Mesendoderm (in vitro differentiated cells): ENCODE results near the gene SDE2.

Source experiments
- DNase-seq: peaks from one replicate; pipeline ENCODE4 v3.0.0; 2013
- H2AK5ac ChIP-seq: 2 replicates; pipeline ENCODE4 v1.6.1; 2013; ENCODE audit warnings: low read length, inconsistent platforms
- H2BK120ac ChIP-seq: 2 replicates; pipeline ENCODE4 v1.6.1; 2013; ENCODE audit warnings: low read depth, mild to moderate bottlenecking, low read length, moderate library complexity, mixed read lengths
- H2BK15ac ChIP-seq: replicated peaks from 2 replicates; pipeline ENCODE4 v1.6.1; 2013; ENCODE audit warnings: low read depth, mild to moderate bottlenecking, moderate library complexity
- H2BK5ac ChIP-seq: 2 replicates; pipeline ENCODE4 v1.6.1; 2013; ENCODE audit warnings: low read length, inconsistent platforms
- H3K18ac ChIP-seq: 2 replicates; pipeline ENCODE4 v1.6.1; 2013; ENCODE audit warnings: mild to moderate bottlenecking, low read length, mixed read lengths
- H3K23ac ChIP-seq: one replicate; pipeline ENCODE4 v1.6.1; 2013; ENCODE audit warnings: low read length
- H3K27ac ChIP-seq: 2 replicates; pipeline ENCODE4 v1.5.1; 2013; ENCODE audit warnings: low read depth, mild to moderate bottlenecking, inconsistent platforms, low read length, moderate library complexity
- H3K27me3 ChIP-seq: 2 replicates; pipeline ENCODE4 v1.6.1; 2013; ENCODE audit warnings: low read length, control low read depth, mild to moderate bottlenecking, inconsistent platforms; ENCODE audit not compliant: insufficient read depth, poor library complexity
- H3K36me3 ChIP-seq: 2 replicates; pipeline ENCODE4 v1.6.1; 2013; ENCODE audit warnings: low read length, inconsistent platforms; ENCODE audit not compliant: control insufficient read depth, insufficient read depth
- H3K4ac ChIP-seq: one replicate; pipeline ENCODE4 v1.6.1; 2013; ENCODE audit warnings: low read depth, mild to moderate bottlenecking, low read length, moderate library complexity
- H3K4me1 ChIP-seq: 2 replicates; pipeline ENCODE4 v1.6.1; 2013; ENCODE audit warnings: low read depth, low read length, inconsistent platforms; ENCODE audit not compliant: control insufficient read depth
- H3K4me2 ChIP-seq: 2 replicates; pipeline ENCODE4 v1.6.1; 2013; ENCODE audit warnings: low read length
- H3K4me3 ChIP-seq: 2 replicates; pipeline ENCODE4 v1.5.1; 2013; ENCODE audit warnings: mild to moderate bottlenecking, low read length
- H3K56ac ChIP-seq: one replicate; pipeline ENCODE4 v1.6.1; 2013; ENCODE audit warnings: low read length
- H3K79me1 ChIP-seq: 2 replicates; pipeline ENCODE4 v1.6.1; 2013; ENCODE audit warnings: low read length, inconsistent platforms
- H3K79me2 ChIP-seq: 2 replicates; pipeline ENCODE4 v1.6.1; 2013; ENCODE audit warnings: mild to moderate bottlenecking, low read length; ENCODE audit not compliant: control insufficient read depth, insufficient read depth
- H3K9ac ChIP-seq: 2 replicates; pipeline ENCODE4 v1.6.1; 2013; ENCODE audit warnings: low read length, inconsistent platforms
- H4K5ac ChIP-seq: one replicate; pipeline ENCODE4 v1.6.1; 2013; ENCODE audit warnings: low read length
- H4K8ac ChIP-seq: one replicate; pipeline ENCODE4 v1.6.1; 2013; ENCODE audit warnings: low read depth, mild to moderate bottlenecking, control low read depth, low read length, moderate library complexity
- WGBS: extraction: QIAGEN DNeasy Blood & Tissue Kit; methylation state at CpG from one replicate; pipeline ENCODE4 v1.1.7; 2013; ENCODE audit warnings: low lambda C conversion rate, missing lambda C conversion rate; ENCODE audit not compliant: insufficient coverage; ENCODE audit errors: extremely low coverage; 5-methylcytosine and 5-hydroxymethylcytosine counted together

The SDE2 gene

GRCh38 chr1:225990705-225991464 is 8.3 kb downstream of the SDE2 start:
- peaks cover 2% of the 10 kb centered on the region for H3K79me2 ChIP-seq
- no peak overlapping the region for H3K56ac ChIP-seq
- H3K18ac ChIP-seq = no peak overlapping the region
- H3K4ac ChIP-seq = no peak overlapping the region
- no CpG with 5 or more reads among the region's 5 CpGs for WGBS
- H3K36me3 ChIP-seq = peaks cover 1% of the 10 kb centered on the region
- H3K27me3 ChIP-seq = no peaks in the 10 kb centered on the region
- H4K5ac ChIP-seq = no peak overlapping the region
- H2AK5ac ChIP-seq = no peak overlapping the region
- H3K4me3 ChIP-seq = no peak overlapping the region
- H3K23ac ChIP-seq = no peak overlapping the region
- no peak overlapping the region for H3K27ac ChIP-seq
- no peak overlapping the region for H3K9ac ChIP-seq
- H2BK15ac ChIP-seq = no peak overlapping the region
- no peak overlapping the region for H2BK120ac ChIP-seq
- H4K8ac ChIP-seq = no peak overlapping the region
- H3K4me1 ChIP-seq = no peaks in the 10 kb centered on the region
- no peak overlapping the region for H3K4me2 ChIP-seq
- no peak for DNase-seq
- peaks cover 2% of the 10 kb centered on the region for H3K79me1 ChIP-seq
- H2BK5ac ChIP-seq = no peak overlapping the region

GRCh38 chr1:225987491-225988316 is 11.4 kb downstream of the SDE2 start:
- no peaks in the 10 kb centered on the region for H3K79me2 ChIP-seq
- H4K8ac ChIP-seq = no peak overlapping the region
- H3K36me3 ChIP-seq = peaks cover 4% of the 10 kb centered on the region
- H3K56ac ChIP-seq = no peak overlapping the region
- H4K5ac ChIP-seq = no peak overlapping the region
- DNase-seq = peak; percentile 32
- no peaks in the 10 kb centered on the region for H3K4me1 ChIP-seq
- no CpG with 5 or more reads among the region's 7 CpGs for WGBS
- no peak overlapping the region for H3K4ac ChIP-seq
- no peak overlapping the region for H3K4me2 ChIP-seq
- H3K4me3 ChIP-seq = no peak overlapping the region
- no peak overlapping the region for H2BK5ac ChIP-seq
- H3K18ac ChIP-seq = no peak overlapping the region
- H3K27me3 ChIP-seq = no peaks in the 10 kb centered on the region
- H3K27ac ChIP-seq = no peak overlapping the region
- no peak overlapping the region for H3K9ac ChIP-seq
- no peak overlapping the region for H2BK120ac ChIP-seq
- no peak overlapping the region for H2BK15ac ChIP-seq
- no peaks in the 10 kb centered on the region for H3K79me1 ChIP-seq
- no peak overlapping the region for H3K23ac ChIP-seq
- no peak overlapping the region for H2AK5ac ChIP-seq

GRCh38 chr1:225981714-225982113 is 17.4 kb downstream of the SDE2 start:
- Histone ChIP-seq H2BK120ac (no peak overlapping the region), H3K27ac (no peak overlapping the region), H2BK5ac (no peak overlapping the region), H3K9ac (no peak overlapping the region), H3K4me3 (no peak overlapping the region), H3K79me1 (no peaks in the 10 kb centered on the region), H3K23ac (no peak overlapping the region), H2AK5ac (no peak overlapping the region), H3K4ac (no peak overlapping the region), H3K36me3 (peaks cover 5% of the 10 kb centered on the region), H3K56ac (no peak overlapping the region), H3K4me1 (no peaks in the 10 kb centered on the region), H2BK15ac (no peak overlapping the region), H3K79me2 (no peaks in the 10 kb centered on the region), H4K8ac (no peak overlapping the region), H3K27me3 (no peaks in the 10 kb centered on the region), H4K5ac (no peak overlapping the region), H3K18ac (no peak overlapping the region), H3K4me2 (no peak overlapping the region)
- no peak for DNase-seq
- no CpG with 5 or more reads among the region's 3 CpGs for WGBS

DNA sequence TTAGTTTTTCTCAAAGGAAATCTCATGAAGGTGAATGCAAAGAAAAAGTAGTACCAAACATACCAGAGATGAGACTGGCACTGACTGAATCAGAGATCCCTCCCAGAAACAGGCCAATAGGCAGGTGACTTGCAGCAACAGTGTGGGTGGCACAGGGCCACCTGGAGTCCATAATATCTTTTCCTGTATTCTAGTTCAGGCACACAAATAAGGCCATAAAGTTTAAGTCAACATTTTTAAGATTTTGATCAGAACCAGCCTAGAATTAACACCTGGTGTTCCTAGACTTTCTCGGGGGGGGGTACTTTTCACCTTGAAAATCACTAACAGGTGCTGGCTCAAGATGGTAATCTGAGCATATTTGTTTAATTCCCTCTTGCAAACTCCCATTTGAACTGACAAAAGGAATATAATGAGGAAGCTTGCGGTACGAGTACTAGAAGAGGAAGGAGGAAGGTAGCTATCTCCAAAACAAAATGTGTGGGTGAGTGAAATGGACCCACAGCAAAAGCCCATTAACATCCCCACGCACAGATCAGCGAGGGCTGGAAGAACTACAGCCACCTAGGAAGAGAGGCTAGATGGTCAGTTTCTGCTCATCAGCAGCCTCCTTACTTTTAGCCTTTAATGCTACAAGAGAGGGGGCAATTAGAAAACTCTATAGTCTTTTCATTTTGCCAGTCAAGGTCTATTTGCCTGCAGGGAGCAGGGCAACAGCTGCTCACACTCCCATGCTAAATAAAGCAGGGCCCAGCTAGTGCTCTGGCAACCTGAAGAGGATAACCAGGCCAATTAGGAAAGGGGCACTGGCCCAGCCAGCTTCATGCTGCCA is 18.9 kb downstream of the SDE2 start:
- DNase-seq = no peak
- no peak overlapping the region for H2BK15ac ChIP-seq
- no peaks in the 10 kb centered on the region for H3K79me2 ChIP-seq
- H3K36me3 ChIP-seq = peaks cover 4% of the 10 kb centered on the region
- H3K18ac ChIP-seq = no peak overlapping the region
- H3K4me1 ChIP-seq = no peaks in the 10 kb centered on the region
- no peak overlapping the region for H3K27ac ChIP-seq
- no peak overlapping the region for H4K5ac ChIP-seq
- H3K27me3 ChIP-seq = no peaks in the 10 kb centered on the region
- H3K4me2 ChIP-seq = no peak overlapping the region
- H3K79me1 ChIP-seq = no peaks in the 10 kb centered on the region
- H2BK5ac ChIP-seq = no peak overlapping the region
- no peak overlapping the region for H3K4me3 ChIP-seq
- H3K4ac ChIP-seq = no peak overlapping the region
- no peak overlapping the region for H3K23ac ChIP-seq
- no peak overlapping the region for H3K56ac ChIP-seq
- no peak overlapping the region for H3K9ac ChIP-seq
- no peak overlapping the region for H4K8ac ChIP-seq
- WGBS = no CpG with 5 or more reads among the region's 5 CpGs
- H2BK120ac ChIP-seq = no peak overlapping the region
- H2AK5ac ChIP-seq = no peak overlapping the region

- Histone ChIP-seq H3K56ac (no peak overlapping the region), H3K4me1 (no peaks in the 10 kb centered on the region), H2AK5ac (no peak overlapping the region), H3K79me1 (no peaks in the 10 kb centered on the region), H3K23ac (no peak overlapping the region), H3K36me3 (peaks cover 3% of the 10 kb centered on the region), H3K4ac (no peak overlapping the region), H4K8ac (no peak overlapping the region), H2BK5ac (no peak overlapping the region), H3K4me2 (no peak overlapping the region), H4K5ac (no peak overlapping the region), H2BK120ac (no peak overlapping the region), H3K4me3 (no peak overlapping the region), H3K27ac (no peak overlapping the region), H3K9ac (no peak overlapping the region), H2BK15ac (no peak overlapping the region), H3K18ac (no peak overlapping the region), H3K79me2 (no peaks in the 10 kb centered on the region), H3K27me3 (no peaks in the 10 kb centered on the region)
- no CpG with 5 or more reads among the region's 1 CpG for WGBS
- no peak for DNase-seq
Measured at GRCh38 chr1:225979421-225979820, 19.7 kb downstream of the SDE2 start.
